ENCODE data around the gene SDR42E1.

Gene SDR42E1, protein sequence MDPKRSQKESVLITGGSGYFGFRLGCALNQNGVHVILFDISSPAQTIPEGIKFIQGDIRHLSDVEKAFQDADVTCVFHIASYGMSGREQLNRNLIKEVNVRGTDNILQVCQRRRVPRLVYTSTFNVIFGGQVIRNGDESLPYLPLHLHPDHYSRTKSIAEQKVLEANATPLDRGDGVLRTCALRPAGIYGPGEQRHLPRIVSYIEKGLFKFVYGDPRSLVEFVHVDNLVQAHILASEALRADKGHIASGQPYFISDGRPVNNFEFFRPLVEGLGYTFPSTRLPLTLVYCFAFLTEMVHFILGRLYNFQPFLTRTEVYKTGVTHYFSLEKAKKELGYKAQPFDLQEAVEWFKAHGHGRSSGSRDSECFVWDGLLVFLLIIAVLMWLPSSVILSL

GRCh38 chr16:82011199-82011641, at the start of gene SDR42E1:
Gene SDR42E1 (minus strand): TSS chr16:82011470. CDS start chr16:82000858, 10,612 bp downstream.
- DNase-seq (ENCODE audit: low read depth in 2 of 2, low spot score in 1 of 2): peak; percentile 28 to 29

GRCh38 chr16:82059983-82060421, 48.7 kb upstream of the SDR42E1 start:
- DNase-seq (ENCODE audit: low read depth in 2 of 2, low spot score in 1 of 2): no peak

DNA sequence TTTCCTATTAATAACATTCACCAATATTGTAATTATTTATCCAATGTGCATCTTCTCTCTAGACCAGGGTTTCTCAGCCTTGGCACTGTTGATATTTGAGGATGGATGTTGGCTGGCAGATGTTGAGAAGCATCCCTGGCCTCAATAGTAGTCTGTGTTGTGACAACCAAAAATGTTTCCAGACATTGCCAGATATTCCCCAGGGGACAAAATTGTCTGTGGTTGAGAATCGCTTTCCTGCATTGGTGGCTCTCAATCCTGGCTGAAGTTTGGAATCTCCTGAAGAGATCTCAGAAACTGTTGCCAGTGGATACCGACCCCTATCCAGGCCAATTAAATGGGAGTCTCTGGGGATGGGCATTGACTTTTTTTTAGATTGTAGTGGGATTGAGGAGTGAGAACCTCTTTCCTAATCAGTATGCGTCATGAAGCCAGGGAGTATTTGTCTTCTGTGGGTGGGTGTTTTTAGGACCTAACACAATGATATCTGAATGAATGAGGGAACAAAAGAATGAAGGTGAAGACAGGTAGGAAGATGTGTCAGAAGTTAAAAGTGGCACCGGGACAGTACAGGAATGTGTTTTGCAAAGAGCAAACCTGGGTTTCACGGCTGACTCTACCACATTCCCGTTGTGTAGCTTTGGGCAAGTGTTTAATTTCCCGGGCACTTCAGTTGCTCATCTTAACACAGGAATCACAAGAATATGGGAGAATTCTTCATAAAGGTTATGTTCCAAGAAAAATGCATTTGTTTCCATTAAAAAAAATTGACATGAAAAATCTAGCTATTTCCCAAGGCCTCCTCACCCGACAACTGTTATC, 48.1 kb upstream of the SDR42E1 start:
- no peak for DNase-seq (ENCODE audit: low read depth in 2 of 2, low spot score in 1 of 2)

GRCh38 chr16:82056550-82056896, 45.3 kb upstream of the SDR42E1 start:
- DNase-seq (ENCODE audit: low read depth in 2 of 2, low spot score in 1 of 2): no peak

- DNase-seq (ENCODE audit: low read depth in 2 of 2, low spot score in 1 of 2): no peak
Measured at GRCh38 chr16:82055728-82056549, 44.7 kb upstream of the SDR42E1 start.

GRCh38 chr16:82055117-82055516, 43.8 kb upstream of the SDR42E1 start:
- DNase-seq (ENCODE audit: low read depth in 2 of 2, low spot score in 1 of 2): no peak

DNA sequence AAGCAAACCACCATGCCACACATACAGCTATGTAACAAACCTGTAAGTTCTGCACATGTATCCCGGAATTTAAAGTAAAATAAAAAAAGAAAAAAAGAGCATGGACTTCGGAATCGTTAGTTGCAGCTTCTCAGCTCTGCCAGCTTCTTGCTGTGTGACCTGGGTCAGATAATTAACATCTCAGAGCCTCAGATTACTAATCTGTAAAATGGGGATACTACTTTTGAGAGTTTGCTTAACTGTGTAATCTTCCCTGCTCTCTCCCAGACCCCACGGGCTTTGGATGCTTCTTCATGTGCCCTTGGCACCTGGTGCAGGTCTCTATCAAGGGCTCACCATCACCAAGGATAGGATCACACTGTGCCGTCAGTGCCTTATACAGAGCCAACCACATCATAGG, 40.4 kb upstream of the SDR42E1 start:
- DNase-seq (ENCODE audit: low read depth in 2 of 2, low spot score in 1 of 2): no peak

DNA sequence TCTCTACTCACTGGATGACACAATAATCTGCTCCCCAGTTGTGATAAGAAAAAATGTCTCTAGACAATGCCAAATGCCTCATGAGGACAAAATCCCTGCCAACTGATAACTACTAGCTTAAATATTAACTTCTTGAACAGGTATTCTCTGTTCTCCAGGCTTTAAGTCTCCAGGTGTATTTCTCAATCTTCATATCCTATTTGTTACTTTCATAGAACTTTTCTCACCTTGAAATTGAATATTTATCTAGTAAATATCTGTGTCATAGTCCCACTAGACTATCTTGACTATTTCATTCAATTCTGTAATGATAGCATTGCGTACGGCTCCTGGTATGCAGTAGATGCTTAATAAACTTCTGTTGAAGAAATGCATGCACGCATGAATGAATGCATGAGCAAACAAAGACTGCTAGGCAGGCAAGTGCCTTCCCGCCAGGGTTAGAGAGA, 39.7 kb upstream of the SDR42E1 start:
- DNase-seq (ENCODE audit: low read depth in 2 of 2, low spot score in 1 of 2): no peak

GRCh38 chr16:82050506-82050905, 39.2 kb upstream of the SDR42E1 start:
- no peak for DNase-seq (ENCODE audit: low read depth in 2 of 2, low spot score in 1 of 2)

DNA sequence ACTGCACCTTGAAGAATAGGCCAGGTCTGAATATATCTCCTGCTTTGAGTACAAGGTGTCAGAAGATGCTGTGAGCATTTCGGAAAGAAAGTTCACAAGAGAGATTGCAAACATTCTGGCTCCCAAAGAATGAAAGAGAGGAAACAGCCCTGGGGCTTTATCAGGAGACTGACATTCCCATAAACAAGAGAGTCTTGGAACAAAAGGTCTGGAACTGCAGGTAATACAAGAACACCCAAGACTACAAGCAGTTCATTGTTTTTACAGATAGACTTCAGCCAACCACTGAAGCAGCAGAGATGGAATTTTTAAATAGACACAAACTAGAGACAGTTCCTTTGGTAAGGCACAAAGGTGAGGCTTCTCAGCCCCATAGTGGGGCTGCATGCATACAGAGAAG, 38.2 kb upstream of the SDR42E1 start:
- no peak for DNase-seq (ENCODE audit: low read depth in 2 of 2, low spot score in 1 of 2)

GRCh38 chr16:82047787-82048186, 36.5 kb upstream of the SDR42E1 start:
- DNase-seq (ENCODE audit: low read depth in 2 of 2, low spot score in 1 of 2): no peak

DNA sequence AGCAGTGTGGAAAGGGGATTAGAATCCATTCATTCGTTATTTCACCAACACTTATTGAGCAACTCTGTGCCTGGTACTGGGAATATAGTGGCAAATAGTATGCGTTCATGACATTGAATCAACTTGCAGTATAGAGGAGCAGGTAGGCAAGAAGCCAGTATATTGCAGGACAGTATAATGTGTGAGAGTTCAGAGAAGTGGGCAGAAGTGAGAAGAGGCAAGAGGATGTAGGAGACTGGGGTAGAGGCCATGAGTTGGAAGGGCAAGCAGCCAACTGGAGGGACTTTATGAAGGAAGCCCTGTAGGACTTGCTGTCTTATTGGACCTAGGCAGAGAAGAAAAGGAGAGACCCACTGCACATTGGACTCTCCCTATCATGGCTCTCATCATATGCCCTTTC, 36.1 kb upstream of the SDR42E1 start:
- DNase-seq (ENCODE audit: low read depth in 2 of 2, low spot score in 1 of 2): no peak

GRCh38 chr16:82046941-82047340, 35.7 kb upstream of the SDR42E1 start:
- DNase-seq (ENCODE audit: low read depth in 2 of 2, low spot score in 1 of 2): no peak

DNA sequence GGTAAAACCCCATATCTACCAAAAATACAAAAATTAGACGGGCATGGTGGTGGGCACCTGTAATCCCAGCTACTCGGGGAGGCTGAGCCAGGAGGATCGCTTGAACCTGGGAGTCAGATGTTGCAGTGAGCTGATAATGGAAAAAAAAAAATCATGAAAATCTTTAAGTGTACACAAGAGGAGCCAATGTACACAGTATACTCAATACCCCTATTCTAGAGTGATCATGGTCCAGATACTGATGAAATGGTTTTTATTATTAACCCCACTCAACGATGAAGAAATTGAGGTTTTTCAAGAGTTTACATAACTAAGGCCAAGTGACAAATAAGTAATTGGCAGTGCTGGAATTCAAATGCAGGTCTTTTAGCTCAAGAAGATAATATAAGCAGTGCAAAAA, 35.3 kb upstream of the SDR42E1 start:
- DNase-seq (ENCODE audit: low read depth in 2 of 2, low spot score in 1 of 2): no peak

GRCh38 chr16:82045465-82045864, 34.2 kb upstream of the SDR42E1 start:
- no peak for DNase-seq (ENCODE audit: low read depth in 2 of 2, low spot score in 1 of 2)

DNA sequence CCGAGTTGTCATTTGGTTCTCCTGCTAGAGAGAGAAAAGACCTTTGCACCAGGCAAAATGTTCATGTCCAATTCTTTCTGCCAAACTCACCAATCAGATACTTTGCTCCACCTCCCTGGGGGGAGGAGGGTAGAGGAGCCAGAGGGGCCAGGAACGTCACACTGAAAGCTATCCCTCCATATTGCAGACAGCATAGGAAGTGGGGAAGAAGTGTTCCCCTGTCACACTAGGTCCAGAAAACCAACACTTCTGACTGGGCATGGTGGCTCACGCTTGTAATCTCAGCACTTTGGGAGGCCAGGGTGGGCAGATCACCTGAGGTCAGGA, 33.3 kb upstream of the SDR42E1 start:
- DNase-seq (ENCODE audit: low read depth in 2 of 2, low spot score in 1 of 2): no peak

DNA sequence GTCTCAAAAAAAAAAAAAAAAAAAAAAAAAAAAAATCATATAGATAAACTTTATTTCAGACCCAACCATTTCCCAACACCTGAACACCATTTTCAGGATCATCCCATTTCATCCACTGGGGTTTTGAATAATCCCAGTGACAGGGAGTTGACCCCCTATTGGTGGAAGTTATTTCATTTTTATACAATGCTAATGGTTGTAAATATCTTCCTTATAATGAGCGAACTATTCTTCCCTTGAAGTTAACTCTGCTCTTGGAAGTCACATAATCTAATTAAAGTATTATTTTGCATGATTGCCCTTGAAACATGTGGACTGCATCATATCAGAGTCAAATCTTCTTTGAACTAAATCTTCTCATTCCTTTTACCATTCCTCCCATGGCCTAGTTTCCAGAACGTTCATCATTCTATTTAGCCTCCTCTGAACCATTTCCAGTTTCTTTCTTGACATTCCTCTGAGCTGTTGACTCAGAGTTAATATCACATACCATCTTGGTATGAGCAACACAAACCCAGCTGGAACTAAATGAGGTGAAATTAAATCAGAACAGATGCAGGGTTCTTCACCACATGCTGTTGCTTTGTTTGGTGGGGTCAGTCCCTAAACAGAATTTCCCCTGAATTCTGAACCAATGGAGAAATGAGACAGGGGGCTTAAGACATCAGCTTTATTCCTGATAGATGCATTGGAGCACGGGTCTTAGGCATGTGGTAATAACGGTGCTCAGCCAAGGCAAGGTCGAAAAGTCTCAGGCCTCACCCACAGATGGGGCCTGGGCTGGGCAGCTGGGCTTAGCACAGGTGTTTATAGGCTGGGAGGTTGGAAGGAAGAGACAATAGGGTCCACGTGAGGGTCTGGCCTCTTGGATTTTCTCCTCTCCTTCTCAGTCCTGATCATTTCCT, 32.7 kb upstream of the SDR42E1 start:
- DNase-seq (ENCODE audit: low read depth in 2 of 2, low spot score in 1 of 2): no peak

GRCh38 chr16:82042846-82043245, 31.6 kb upstream of the SDR42E1 start:
- DNase-seq (ENCODE audit: low read depth in 2 of 2, low spot score in 1 of 2): no peak

DNA sequence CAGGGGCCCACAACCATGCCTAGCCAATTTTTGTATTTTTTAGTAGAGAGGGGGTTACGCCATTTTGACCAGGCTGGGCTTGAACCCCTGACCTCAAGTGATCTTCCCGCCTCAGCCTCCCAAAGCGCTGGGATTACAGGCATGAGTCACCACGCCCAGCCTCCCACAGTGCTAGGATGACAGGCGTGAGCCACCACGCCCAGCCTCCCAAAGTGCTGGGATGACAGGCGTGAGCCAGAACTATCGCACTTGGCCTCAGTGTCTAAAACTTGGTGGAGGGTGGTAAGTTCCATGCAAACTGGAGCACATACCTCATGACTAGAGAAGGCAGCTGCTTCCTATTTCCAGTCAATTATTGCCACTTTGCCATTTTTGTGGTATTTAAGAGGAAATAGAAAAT, 30.9 kb upstream of the SDR42E1 start:
- DNase-seq (ENCODE audit: low read depth in 2 of 2, low spot score in 1 of 2): no peak

DNA sequence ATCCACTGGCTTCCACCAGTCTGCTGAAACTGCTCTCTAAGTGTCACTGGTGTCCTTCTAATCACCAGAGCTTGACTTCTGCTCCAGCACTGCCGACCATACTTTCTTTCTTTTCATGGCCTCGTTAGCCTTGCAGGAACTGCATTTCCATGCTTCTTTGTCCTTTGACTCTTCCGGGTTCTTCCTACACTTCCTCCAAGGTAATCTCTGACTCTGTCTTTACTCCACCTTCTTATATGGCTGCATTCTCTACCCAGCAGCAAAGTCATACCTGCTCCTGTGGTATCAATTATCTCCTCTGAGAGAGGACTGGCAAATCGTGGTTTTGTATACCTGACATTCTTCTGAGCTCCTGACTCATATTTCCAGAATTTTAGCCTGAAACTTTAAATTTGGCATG, 30.3 kb upstream of the SDR42E1 start:
- no peak for DNase-seq (ENCODE audit: low read depth in 2 of 2, low spot score in 1 of 2)

DNA sequence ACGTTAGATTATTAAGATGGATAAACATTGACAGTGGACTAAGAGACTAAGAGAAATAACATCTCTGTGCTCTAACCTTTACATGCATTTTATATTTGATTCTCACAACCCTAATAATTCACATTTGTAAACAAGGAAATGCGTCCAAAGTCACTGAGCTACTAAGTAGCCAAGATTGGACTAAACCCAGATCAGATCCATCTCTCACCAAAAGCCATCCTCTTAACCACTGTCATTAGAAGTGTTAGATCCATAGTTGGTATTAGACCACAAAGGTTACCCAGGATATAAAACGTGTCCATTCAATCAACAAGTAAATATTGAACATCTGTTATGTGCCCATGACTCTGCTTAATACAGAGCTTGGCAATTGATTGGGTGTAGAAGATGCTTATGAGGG, 29.0 kb upstream of the SDR42E1 start:
- DNase-seq (ENCODE audit: low read depth in 2 of 2, low spot score in 1 of 2): no peak

Data from stimulated activated CD8-positive, alpha-beta memory T cell treated with anti-CD3 and anti-CD28 coated beads, Interleukin-4, amount 100 ng/mL, for 4 hours (primary cell).